GM12878 (cell line): ENCODE measurements around the gene ITPR3.

Experiments used
- EZH2 ChIP-seq: IDR thresholded peaks from 2 replicates; pipeline ENCODE4 v1.6.1; 2012; ENCODE audit warnings: low read depth, mild to moderate bottlenecking, control low read depth, inconsistent platforms, low read length, borderline replicate concordance; ENCODE audit not compliant: control insufficient read depth
- FOS ChIP-seq: IDR thresholded peaks from 3 replicates; pipeline ENCODE4 v1.6.1; 2011; ENCODE audit warnings: borderline replicate concordance; ENCODE audit not compliant: insufficient read length; ENCODE audit errors: extremely low read depth
- RAD21 ChIP-seq: IDR thresholded peaks from 2 replicates; pipeline ENCODE4 v1.6.1; 2011; ENCODE audit warnings: mild to moderate bottlenecking, low read depth, low read length, moderate library complexity; ENCODE audit not compliant: insufficient read depth

DNA sequence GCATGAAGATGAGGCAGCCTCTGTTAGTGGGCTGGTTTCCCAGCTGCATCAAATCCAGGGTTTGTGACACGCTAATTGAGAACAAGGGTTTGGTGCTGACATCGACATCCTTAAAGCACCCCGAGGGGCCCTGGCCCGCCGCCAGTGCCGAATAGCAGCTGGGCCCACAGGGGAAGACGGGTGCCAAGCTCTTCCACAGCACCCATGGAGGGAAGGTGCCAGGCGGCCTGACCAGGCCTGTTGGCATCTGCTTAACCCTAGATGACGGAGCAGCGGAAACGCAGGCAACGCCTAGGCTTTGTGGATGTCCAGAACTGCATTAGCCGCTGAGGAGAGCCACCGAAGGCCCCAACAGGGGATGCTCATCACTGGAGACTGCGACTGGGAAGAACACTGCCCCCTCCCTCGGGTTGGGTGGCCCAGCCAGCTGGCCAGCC is 74.3 kb downstream of the ITPR3 start:
- TF ChIP-seq EZH2 (no peak), FOS (no peak), RAD21 (no peak)
